HFF-Myc (cell line): Measurements from ENCODE around the gene TMEM41A.

Experiments
- DNase-seq: peaks from one replicate; pipeline ENCODE4 v3.0.0-alpha.2; 2011; ENCODE audit warnings: low read depth; ENCODE audit errors: extremely low read depth
- H3K4me3 ChIP-seq: replicated peaks from 2 replicates; pipeline ENCODE4 v1.5.1; 2011; ENCODE audit warnings: low read depth, mild to moderate bottlenecking, control low read depth, low read length
- TF ChIP-seq, protein P1 (sequence below): IDR thresholded peaks from 2 replicates; pipeline ENCODE4 v1.5.1; 2012; ENCODE audit warnings: mild to moderate bottlenecking, low read depth, low read length, control low read depth; ENCODE audit errors: missing control alignments

TMEM41A gene

DNA sequence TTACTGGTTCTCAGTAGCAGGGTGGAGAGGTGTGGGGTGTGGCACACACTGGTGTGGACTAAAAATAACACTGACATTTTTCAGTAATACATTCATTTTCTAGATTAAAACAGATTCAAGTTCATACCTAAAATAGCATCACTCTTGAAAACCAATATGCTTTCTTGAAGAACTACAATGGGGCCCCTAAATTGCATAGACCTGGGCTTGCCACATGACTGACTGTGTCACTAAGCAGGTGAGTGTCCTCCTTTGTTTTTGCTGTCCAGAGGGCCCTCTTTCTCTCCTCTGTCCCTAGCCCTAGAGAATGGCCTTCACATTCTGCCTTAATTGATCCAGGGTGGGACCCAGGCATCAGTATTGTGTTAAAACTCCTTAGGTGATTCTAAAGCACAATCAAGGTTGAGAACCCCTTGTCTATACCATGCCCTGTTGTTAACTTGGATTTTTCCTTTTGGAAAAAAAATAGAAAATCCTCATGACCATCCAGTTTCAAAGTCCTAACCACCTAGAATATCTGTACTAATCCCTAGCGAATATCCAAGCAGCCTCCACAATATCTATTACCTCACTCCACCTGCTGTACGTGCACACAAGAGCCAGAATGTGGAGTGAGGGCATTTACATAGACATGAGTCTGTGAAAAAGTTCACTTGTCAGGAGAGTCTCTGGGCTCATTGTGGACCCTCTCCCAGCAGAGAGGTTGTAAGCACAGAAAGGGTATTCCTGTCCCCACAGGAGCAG lies 18.7 kb upstream of the TMEM41A start:
- TF ChIP-seq, protein P1, sequence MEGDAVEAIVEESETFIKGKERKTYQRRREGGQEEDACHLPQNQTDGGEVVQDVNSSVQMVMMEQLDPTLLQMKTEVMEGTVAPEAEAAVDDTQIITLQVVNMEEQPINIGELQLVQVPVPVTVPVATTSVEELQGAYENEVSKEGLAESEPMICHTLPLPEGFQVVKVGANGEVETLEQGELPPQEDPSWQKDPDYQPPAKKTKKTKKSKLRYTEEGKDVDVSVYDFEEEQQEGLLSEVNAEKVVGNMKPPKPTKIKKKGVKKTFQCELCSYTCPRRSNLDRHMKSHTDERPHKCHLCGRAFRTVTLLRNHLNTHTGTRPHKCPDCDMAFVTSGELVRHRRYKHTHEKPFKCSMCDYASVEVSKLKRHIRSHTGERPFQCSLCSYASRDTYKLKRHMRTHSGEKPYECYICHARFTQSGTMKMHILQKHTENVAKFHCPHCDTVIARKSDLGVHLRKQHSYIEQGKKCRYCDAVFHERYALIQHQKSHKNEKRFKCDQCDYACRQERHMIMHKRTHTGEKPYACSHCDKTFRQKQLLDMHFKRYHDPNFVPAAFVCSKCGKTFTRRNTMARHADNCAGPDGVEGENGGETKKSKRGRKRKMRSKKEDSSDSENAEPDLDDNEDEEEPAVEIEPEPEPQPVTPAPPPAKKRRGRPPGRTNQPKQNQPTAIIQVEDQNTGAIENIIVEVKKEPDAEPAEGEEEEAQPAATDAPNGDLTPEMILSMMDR, result no peak
- no peak for DNase-seq
- no peak overlapping the region for H3K4me3 ChIP-seq

DNA sequence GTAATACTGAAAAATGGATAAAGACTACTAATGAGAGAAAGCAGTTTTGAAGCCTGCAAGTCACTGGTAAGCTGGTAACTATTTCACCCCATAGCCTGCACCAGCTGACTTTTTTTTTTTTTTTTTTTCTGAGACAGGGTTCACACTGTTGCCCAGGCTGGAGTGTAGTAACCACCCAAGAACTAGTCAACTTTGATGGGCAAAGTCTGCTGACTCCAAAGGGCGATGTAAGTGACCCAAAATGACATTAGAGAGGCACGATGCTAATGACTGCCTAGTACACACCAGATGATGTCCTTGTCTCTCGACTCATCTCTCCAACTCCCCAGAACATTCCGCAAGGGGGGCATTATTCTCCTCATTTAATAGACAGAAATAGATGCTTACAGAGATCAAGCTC lies 12.9 kb upstream of the TMEM41A start:
- TF ChIP-seq, protein P1, result no peak
- H3K4me3 ChIP-seq, result no peak overlapping the region
- DNase-seq, result no peak

DNA sequence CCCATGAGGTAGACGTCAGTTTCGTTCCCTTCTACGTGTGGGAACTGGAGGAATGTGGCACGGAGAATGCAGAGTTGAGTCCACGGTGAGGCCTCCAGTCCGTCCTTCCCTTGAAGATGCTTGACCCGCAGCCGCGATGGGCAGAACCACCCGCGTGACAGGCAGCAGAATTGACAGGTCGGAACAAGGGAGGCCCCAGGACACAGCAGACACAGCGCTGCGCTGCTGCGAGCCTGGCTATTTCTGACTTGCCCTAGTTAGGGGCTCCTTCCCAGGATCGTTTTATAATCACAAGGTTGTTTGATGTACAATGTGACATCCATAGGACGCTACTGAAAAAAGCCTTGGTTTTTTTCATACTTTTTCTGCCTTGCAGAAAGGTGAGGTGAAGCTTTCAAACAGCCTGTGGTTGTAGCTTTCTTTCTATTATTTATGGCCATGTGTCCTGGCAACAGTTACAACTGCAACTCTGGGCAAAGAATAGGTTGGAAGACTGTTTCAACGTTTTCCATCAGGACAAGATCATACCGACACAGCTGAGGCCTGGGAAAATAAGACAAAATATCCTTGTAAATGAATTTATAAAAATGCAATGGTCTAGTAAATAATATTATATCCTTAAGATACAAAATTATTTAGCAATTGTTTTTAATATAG lies 9.6 kb upstream of the TMEM41A start:
- no peak for DNase-seq
- TF ChIP-seq, protein P1, result no peak
- H3K4me3 ChIP-seq, result no peak overlapping the region

DNA sequence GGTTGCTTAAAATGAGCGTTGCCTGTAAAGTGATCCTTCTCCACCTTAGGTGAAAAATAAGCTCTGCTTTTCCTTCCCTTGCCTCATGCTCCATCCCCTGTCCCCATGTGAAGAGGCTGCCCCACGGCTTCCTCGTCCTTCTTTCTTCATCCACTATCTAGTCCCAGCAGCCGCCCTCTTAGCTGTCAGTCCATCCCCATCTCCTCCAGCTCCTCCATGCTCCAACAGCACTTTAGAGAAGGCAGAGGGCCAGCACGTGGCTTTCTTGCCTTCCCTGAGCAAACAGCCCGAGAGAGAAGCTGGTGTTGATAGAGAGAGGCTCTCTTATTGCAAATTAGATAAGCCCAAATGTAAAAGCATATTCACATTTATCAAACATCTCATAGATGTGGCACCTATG lies 9.0 kb upstream of the TMEM41A start:
- TF ChIP-seq, protein P1, result no peak
- no peak for DNase-seq
- H3K4me3 ChIP-seq, result no peak overlapping the region

DNA sequence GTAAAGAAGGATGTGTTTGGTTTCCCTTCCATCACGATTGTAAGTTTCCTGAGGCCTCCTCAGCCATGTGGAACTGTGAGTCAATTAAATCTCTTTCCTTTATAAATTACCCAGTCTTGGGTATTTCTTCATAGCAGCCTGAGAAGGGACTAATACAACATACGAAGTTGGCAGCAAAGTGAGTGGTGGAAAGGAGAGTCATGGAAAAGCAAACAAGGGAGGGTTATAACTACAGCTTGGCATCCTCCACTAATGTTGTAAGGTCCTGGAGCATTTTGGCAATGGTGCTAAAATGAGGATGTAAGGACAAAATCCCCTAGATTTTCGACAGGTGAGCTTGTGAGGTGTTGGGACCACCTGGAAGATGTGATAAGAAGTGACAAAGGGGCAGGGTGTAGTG lies 5.8 kb upstream of the TMEM41A start:
- TF ChIP-seq, protein P1, result no peak
- DNase-seq, result no peak
- no peak overlapping the region for H3K4me3 ChIP-seq

DNA sequence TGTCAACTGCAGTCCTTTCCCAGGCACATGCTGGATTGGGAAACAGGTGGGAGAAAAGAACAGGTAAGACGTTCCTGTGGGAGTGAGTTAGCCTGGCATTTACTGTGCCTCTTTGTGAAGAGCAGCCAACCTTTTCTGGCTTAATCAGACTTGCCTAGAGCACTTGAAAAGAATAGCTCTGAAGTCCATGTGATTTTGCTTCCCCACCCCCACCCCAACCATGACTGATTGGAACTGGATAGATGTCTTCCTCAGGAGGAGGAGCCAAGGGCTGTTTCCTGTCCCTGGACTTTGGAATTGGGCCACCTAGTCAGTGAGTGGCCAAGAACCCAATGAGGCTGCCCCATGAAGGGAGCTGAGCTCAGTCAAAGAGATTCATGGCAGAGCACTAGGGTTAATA lies 4.7 kb upstream of the TMEM41A start:
- TF ChIP-seq, protein P1, result no peak
- H3K4me3 ChIP-seq, result no peak overlapping the region
- DNase-seq, result no peak
